Heart right ventricle (tissue), 16 donors: ENCODE results near the gene PTGIR. TPM values are rescaled to one million over a fixed set of nuclear protein-coding genes. Genes with fewer than 3 reads are reported as not detected.

ENCODE experiments used
- ATAC-seq, 8 donors: fragments of 200-7000 bp; cut with Tn5 transposase; one replicate each; pipeline ENCODE4 v1.9.1; 2020; ENCODE audit warnings: mild to moderate bottlenecking in 8 of 8, moderate library complexity in 8 of 8, moderate number of reproducible peaks in 1 of 8
- DNase-seq, 2 donors: peaks; one replicate each; pipeline ENCODE4 v3.0.0-alpha.2; 2020
- H3K27ac ChIP-seq, 10 donors: fragments of 200-600 bp; sonication (generic) in 2 of 10; one replicate each; pipeline versions ENCODE4 v1.5.0 to v1.8.0; 2020 to 2022; ENCODE audit warnings: mild to moderate bottlenecking in 3 of 10
- H3K27me3 ChIP-seq, 7 donors: fragments of 200-600 bp; one replicate each; pipeline ENCODE4 v1.8.0; 2021 to 2022; ENCODE audit warnings: mild to moderate bottlenecking in 2 of 7
- H3K36me3 ChIP-seq, 9 donors: fragments of 200-600 bp; sonication (generic) in 1 of 9; one replicate each; pipeline versions ENCODE4 v1.5.0 to v1.8.0; 2020 to 2022; ENCODE audit warnings: mild to moderate bottlenecking in 2 of 9
- H3K4me1 ChIP-seq, 9 donors: fragments of 200-600 bp; sonication (generic) in 1 of 9; one replicate each; pipeline versions ENCODE4 v1.5.0 to v1.8.0; 2020 to 2022; ENCODE audit warnings: mild to moderate bottlenecking in 4 of 9
- H3K4me3 ChIP-seq, 10 donors: fragments of 200-600 bp; sonication (generic) in 2 of 10; one replicate each; pipeline versions ENCODE4 v1.5.0 to v1.8.0; 2020 to 2022; ENCODE audit warnings: mild to moderate bottlenecking in 7 of 10, moderate library complexity in 2 of 10
- H3K9me3 ChIP-seq, 11 donors: fragments of 200-600 bp in 10 of 11; sonication (generic) in 2 of 11; one replicate each; pipeline versions ENCODE4 v1.5.0 to v1.8.0; 2013 to 2022; ENCODE audit warnings: mild to moderate bottlenecking in 2 of 11, control low read depth in 1 of 11, moderate library complexity in 1 of 11
- CTCF ChIP-seq, 9 donors: fragments of 200-600 bp; sonication (generic) in 2 of 9; IDR thresholded peaks; one replicate each; pipeline versions ENCODE4 v1.5.0 to v1.8.0; 2021 to 2022; ENCODE audit warnings: antibody characterized with exemption in 9 of 9, mild to moderate bottlenecking in 5 of 9, moderate library complexity in 1 of 9
- WGBS, 2 donors: extraction: QIAGEN DNeasy Blood & Tissue Kit; methylation state at CpG; one replicate each; pipeline ENCODE4 v1.1.7; 2013; ENCODE audit warnings: inconsistent platforms in 1 of 2; 5-methylcytosine and 5-hydroxymethylcytosine counted together
- intact Hi-C, 10 donors: fragments of 100-400 bp; cut with DNase I; formaldehyde crosslinking; loops; one replicate each; pipeline versions ENCODE4 v1.11.1 to v1.14.2; 2022
- polyA plus RNA-seq, 2 donors: library from polyadenylated mRNA; stranded (reverse); fragments of 200-250 nt; gene quantifications; one replicate each; pipeline ENCODE4 v1.2.3, GENCODE V29; 2013
- total RNA-seq, 10 donors: library from RNA; stranded (reverse); fragmentation: NEBNext Ultra II Directional in 3 of 10; extraction: Animal tissue kit (Norgen Biotek cat#: 25700) in 3 of 10; gene quantifications; one replicate each; pipeline versions ENCODE4 v1.2.1 to v1.2.4, GENCODE V29; 2021 to 2023
- donor health status: Arrhythmogenic right ventricular cardiomyopathy.
- donor health status: ischemic (EF 13 %, LVEDD 7.1; RV severe dilation, severe dysfunction).
- donor health status: healthy with polysubstance abuse.
- donor health status: DM: no; HTN: yes; CAD: no.
- donor health status: DM: no; HTN: no; CAD: no.
- donor health status: ischemic (EF 25% LVEDD 6.9; RV normal size, moderate dysfunction).
- donor health status: ischemic (EF 25% LVEDD 5.7; RV mildly dilated, moderate dysfunction).
- donor health status: healthy.
- donor health status: DM: yes; HTN: yes; CAD: no.
- donor health status: Ischemic cardiomyopathy.
- donor health status: ischemic (EF 35%, LVEDD 5.7; RV mildly dilated, moderate dysfunction).
- donor health status: nonischemic (EF 11% LVEDD 7.7; RV severe dilation, severe dysfunction).
- donor health status: DM: yes; HTN: yes; CAD: no.
- donor health status: PGD.
- donor health status: ischemic (EF 29% LVEDD 5.4; RV normal size, mild dysfunction).
- donor health status: nonischemic (EF 23%, LVEDD 6.1; RV moderate dilation, normal function).

The PTGIR gene
- total and polyA plus RNA-seq, 12 donors = 1.4 to 13.7 (median 3.4) TPM

DNA sequence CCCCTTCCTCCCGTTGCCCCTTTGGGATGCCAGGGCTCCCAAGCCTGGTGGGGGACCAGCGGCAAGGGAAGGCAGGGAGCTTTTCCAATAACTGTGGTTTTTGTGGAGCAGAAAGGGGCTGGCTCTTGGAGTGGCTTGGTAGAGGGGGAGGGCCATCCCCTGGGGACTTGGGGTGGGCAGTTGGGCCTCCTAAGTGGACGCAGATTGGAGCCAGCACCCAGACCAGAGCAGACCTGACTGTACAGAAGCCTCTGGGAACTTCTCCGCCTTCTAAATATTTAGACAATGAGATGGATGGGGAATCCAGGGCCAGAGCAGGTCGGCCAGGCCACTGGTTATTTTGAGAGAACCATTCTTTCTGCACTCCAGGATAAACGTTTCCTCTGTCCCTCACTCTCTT, 4.2 kb downstream of the PTGIR start:
- 52 to 58% methylated on average over 6 of the region's 6 CpGs for WGBS, 2 donors
- Histone ChIP-seq H3K4me1 (peaks cover 21 to 84% (median 75%) of the 10 kb centered on the region in 9 donors), H3K4me3 (peak overlapping the region in 7 of 10 donors; percentile 14 to 49 (median 45)), H3K27ac (peak overlapping the region in 9 of 10 donors; percentile 41 to 79 (median 69)), H3K27me3 (no peaks in the 10 kb centered on the region), H3K36me3 (no peaks in the 10 kb centered on the region), H3K9me3 (no peaks in the 10 kb centered on the region)
- ATAC-seq (peak in 1 of 8 donors; percentile 5), DNase-seq (no peak)
- intact Hi-C loops = no loop called here
- TF ChIP-seq CTCF (IDR thresholded peaks at IDR 0.05) = no peak

DNA sequence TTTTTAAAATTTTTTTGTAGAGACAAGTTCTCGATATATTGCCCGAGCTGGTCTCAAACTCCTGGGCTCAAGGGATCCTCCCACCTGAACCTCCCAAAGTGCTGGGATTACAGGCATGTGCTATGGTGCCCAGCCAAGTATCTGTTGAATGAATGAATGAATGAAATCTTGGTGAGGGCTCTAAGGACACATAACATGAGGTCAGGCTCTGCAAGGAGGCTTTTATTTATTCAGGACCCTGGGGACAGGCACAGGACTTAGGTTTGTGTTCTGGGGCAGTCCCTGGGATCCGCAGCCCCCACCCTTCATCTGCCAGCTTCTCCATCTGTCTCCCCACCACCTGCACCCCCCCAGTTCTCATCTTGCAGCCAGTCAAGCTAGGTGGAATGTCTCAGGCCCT, 4.6 kb downstream of the PTGIR start:
- no peak for ATAC-seq
- H3K27me3 ChIP-seq = no peaks in the 10 kb centered on the region
- H3K9me3 ChIP-seq = no peaks in the 10 kb centered on the region
- intact Hi-C loops = no loop called here
- peaks cover 21 to 79% (median 71%) of the 10 kb centered on the region in 9 donors for H3K4me1 ChIP-seq
- TF ChIP-seq CTCF (IDR thresholded peaks at IDR 0.05) = no peak
- 90 to 93% methylated on average over 3 of the region's 3 CpGs for WGBS, 2 donors
- H3K36me3 ChIP-seq = no peaks in the 10 kb centered on the region
- H3K4me3 ChIP-seq = peak overlapping the region in 1 of 10 donors; percentile 39
- peak overlapping the region in 9 of 10 donors; percentile 41 to 79 (median 69) for H3K27ac ChIP-seq
- no peak for DNase-seq

DNA sequence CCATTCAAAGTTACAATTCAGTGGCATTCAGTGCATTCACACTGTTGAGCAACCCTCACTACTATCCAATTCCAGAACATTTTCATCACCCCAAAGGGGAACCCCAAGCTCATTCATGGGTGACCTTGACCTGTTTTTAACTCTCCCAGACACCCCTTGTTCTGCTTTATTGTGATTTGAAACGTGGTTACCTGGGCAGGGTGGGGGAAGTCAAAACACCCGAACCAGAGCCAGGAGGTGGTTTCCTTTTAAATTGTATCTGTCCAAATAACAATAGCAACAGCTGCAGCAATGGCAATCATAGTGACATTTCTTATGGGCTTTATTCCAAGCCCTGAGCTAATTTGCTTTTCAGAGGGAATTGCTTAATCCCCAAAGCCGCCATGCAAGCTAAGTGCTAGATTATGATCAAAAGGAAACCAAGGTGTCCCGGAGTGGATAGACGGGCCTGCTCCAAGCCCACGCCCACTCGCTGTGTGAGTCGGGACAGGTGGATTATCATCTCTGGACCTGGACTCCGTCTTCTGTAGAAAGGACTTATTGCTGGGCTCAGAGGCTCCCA, 6.1 kb downstream of the PTGIR start:
- no peak for DNase-seq
- no peaks in the 10 kb centered on the region for H3K36me3 ChIP-seq
- WGBS, 2 donors = 35 to 48% methylated on average over 9 of the region's 9 CpGs
- H3K4me1 ChIP-seq = peaks cover 21 to 76% (median 65%) of the 10 kb centered on the region in 9 donors
- peak overlapping the region in 8 of 10 donors; percentile 5 to 74 (median 46) for H3K27ac ChIP-seq
- TF ChIP-seq CTCF (IDR thresholded peaks at IDR 0.05) = no peak
- H3K4me3 ChIP-seq = no peak overlapping the region
- no peaks in the 10 kb centered on the region for H3K9me3 ChIP-seq
- H3K27me3 ChIP-seq = no peaks in the 10 kb centered on the region
- intact Hi-C loops = loop anchor here in 1 of 10 donors (5.0 kb wide), 1 partner anchor 44 kb away; the partner anchor contains the start of gene DACT3
- ATAC-seq = peak in 7 of 8 donors; percentile 11 to 43 (median 24)

DNA sequence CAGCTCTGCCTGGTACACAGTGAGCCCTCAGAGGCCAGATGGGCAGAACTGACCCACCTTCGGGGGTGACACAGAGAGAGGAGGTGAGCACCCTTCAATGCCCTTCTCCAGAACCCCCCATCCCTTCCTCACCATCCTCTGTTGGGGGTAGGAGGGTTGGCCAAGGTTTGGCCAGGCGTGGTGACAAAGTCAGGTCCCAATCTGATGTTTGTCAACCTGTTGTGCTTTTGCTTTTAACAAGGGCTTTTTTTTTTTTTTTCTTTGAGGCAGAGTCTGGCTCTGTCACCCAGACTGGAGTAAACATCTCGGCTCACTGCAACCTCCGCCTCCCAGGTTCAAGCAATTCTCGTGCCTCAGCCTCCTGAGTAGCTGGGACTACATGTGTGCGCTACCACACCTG, 7.3 kb downstream of the PTGIR start:
- Histone ChIP-seq H3K9me3 (no peaks in the 10 kb centered on the region), H3K4me1 (peaks cover 21 to 68% (median 61%) of the 10 kb centered on the region in 9 donors), H3K27me3 (no peaks in the 10 kb centered on the region), H3K4me3 (no peak overlapping the region), H3K36me3 (no peaks in the 10 kb centered on the region), H3K27ac (peak overlapping the region in 4 of 10 donors; percentile 3 to 43 (median 24))
- intact Hi-C loops = loop anchor here in 2 of 10 donors (1.0 to 5.0 kb wide), 2 partner anchors 44 to 45 kb away; partner anchors contain the start of gene DACT3 (in 2 of the 2)
- DNase-seq (no peak), ATAC-seq (no peak)
- WGBS, 2 donors = 87 to 90% methylated on average over 6 of the region's 6 CpGs
- no peak for TF ChIP-seq CTCF (IDR thresholded peaks at IDR 0.05)
